GM12865 (cell line): ENCODE results near the gene UNC13B.

Source experiments
- DNase-seq: peaks from one replicate; pipeline ENCODE4 v3.0.0; 2010; ENCODE audit warnings: low read depth
- H3K4me3 ChIP-seq: 2 replicates; pipeline ENCODE4 v1.5.1; 2011; ENCODE audit warnings: mild to moderate bottlenecking, low read depth, low read length, control low read depth
- TF ChIP-seq, protein P1 (sequence below): IDR thresholded peaks from 2 replicates; pipeline ENCODE4 v1.5.1; 2011; ENCODE audit warnings: low read length, control low read depth, low read depth, inconsistent platforms; ENCODE audit not compliant: insufficient read depth; ENCODE audit errors: missing control alignments

Gene UNC13B

GRCh38 chr9:35423499-35423898 is 261.7 kb downstream of the UNC13B start:
- TF ChIP-seq, protein P1, sequence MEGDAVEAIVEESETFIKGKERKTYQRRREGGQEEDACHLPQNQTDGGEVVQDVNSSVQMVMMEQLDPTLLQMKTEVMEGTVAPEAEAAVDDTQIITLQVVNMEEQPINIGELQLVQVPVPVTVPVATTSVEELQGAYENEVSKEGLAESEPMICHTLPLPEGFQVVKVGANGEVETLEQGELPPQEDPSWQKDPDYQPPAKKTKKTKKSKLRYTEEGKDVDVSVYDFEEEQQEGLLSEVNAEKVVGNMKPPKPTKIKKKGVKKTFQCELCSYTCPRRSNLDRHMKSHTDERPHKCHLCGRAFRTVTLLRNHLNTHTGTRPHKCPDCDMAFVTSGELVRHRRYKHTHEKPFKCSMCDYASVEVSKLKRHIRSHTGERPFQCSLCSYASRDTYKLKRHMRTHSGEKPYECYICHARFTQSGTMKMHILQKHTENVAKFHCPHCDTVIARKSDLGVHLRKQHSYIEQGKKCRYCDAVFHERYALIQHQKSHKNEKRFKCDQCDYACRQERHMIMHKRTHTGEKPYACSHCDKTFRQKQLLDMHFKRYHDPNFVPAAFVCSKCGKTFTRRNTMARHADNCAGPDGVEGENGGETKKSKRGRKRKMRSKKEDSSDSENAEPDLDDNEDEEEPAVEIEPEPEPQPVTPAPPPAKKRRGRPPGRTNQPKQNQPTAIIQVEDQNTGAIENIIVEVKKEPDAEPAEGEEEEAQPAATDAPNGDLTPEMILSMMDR, result no peak
- no peak overlapping the region for H3K4me3 ChIP-seq
- DNase-seq, result no peak

GRCh38 chr9:35424356-35425352 is 262.8 kb downstream of the UNC13B start:
- TF ChIP-seq, protein P1, result no peak
- no peak for DNase-seq
- H3K4me3 ChIP-seq, result no peak overlapping the region

DNA sequence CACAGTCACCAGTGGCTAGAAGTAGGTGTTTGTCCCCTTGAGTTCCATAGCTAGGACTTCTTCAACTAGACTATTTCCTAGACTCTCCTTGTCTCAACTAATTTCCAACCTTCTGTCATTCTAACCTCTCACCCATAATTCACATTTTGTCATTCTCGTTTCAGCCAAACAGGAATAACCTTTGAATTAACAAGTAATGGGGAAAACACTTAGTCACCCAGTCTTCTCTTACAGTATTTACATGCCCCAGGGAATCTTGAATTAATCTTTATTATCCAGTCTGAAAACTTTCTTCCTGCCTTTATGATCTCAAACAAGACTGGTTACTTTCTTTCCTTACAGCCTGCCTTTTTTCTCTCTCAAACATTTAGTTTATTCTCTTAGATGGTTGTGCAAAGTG is 264.8 kb downstream of the UNC13B start:
- DNase-seq, result no peak
- no peak overlapping the region for H3K4me3 ChIP-seq
- TF ChIP-seq, protein P1, result no peak

GRCh38 chr9:35431467-35431866 is 269.7 kb downstream of the UNC13B start:
- no peak overlapping the region for H3K4me3 ChIP-seq
- TF ChIP-seq, protein P1, result no peak
- DNase-seq, result no peak

- TF ChIP-seq, protein P1, result no peak
- no peak for DNase-seq
- no peak overlapping the region for H3K4me3 ChIP-seq
These were observed 270.3 kb downstream of the UNC13B start for GRCh38 chr9:35432076-35432475.

- TF ChIP-seq, protein P1, result no peak
- no peak for DNase-seq
- no peak overlapping the region for H3K4me3 ChIP-seq
These were observed 275.1 kb downstream of the UNC13B start for GRCh38 chr9:35436933-35437332.
